PFSK-1 (cell line): ENCODE measurements around the gene C10orf67.

Source experiments
- FOXP2 ChIP-seq: optimal IDR thresholded peaks from 2 replicates; pipeline ENCODE3; 2011; ENCODE audit warnings: borderline replicate concordance, control low read depth, inconsistent platforms; ENCODE audit not compliant: insufficient read depth; ENCODE audit errors: extremely low read length, extremely low read depth
- POLR2AphosphoS5 ChIP-seq: IDR thresholded peaks from 2 replicates; pipeline ENCODE4 v1.6.1; 2012; ENCODE audit warnings: low read depth, mild to moderate bottlenecking, control low read depth, low read length, moderate library complexity
- REST ChIP-seq, 2 experiments: IDR thresholded peaks; 2 replicates each; pipeline versions ENCODE4 v1.6.1 to v1.8.0; 2011 to 2012; ENCODE audit warnings: low read depth in 2 of 2, low read length in 2 of 2, control low read depth in 1 of 2, inconsistent platforms in 1 of 2, mild to moderate bottlenecking in 1 of 2, moderate library complexity in 1 of 2; ENCODE audit not compliant: insufficient read depth in 1 of 2
- SIN3A ChIP-seq: IDR thresholded peaks from 2 replicates; pipeline ENCODE4 v1.6.1; 2012; ENCODE audit warnings: mild to moderate bottlenecking, low read length, moderate library complexity, borderline replicate concordance; ENCODE audit not compliant: insufficient read depth
- TAF1 ChIP-seq: IDR thresholded peaks from 2 replicates; pipeline ENCODE4 v1.6.1; 2012; ENCODE audit warnings: low read length, control low read depth, borderline replicate concordance; ENCODE audit not compliant: insufficient read depth

- TF ChIP-seq POLR2AphosphoS5: no peak
- no peak for TF ChIP-seq REST (IDR thresholded peaks at IDR 0.05; ENCODE audit: insufficient read depth in 1 of 2, low read depth in 2 of 2, low read length in 2 of 2)
- no peak for TF ChIP-seq SIN3A
- no peak for TF ChIP-seq TAF1
- no peak for TF ChIP-seq FOXP2
Observed at GRCh38 chr10:23198610-23198939, 146.0 kb downstream of the C10orf67 start.
